ENCODE measurements around the gene SH3RF3. TPM values are rescaled to one million over a fixed set of nuclear protein-coding genes. Genes with fewer than 3 reads are reported as not detected.
A peak's percentile ranks its signal among the peaks of the same experiment; 100 is the strongest.

Gene SH3RF3
- total RNA-seq, 2 experiments from 2014 or later: 2.2 to 2.5 TPM

DNA sequence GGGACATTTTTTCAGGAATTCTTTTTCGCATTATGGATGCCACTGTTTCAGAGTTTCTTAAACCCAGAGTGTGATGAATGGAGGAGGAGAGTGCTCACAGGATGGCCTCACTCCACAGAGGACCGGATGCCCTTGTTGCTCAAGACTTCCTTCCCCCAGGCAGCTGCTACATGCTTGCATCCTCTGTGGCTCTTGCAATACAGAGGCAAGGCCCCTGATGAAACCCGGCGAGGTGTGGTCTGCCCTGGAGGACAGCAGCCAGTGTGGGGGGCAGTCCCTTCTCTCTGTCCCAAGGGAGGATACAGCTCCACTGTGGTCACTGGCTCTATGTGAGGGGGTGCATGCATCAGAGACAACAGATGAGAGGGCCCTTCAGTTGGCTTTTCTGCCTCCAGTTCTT lies 109.6 kb downstream of the SH3RF3 start:
- H3K27ac Mint-ChIP-seq: peak overlapping the region; percentile 61
- H3K9me3 Mint-ChIP-seq: no peaks in the 10 kb centered on the region
- peak; percentile 28 for DNase-seq
- H3K36me3 Mint-ChIP-seq: peaks cover 2% of the 10 kb centered on the region
- H3K27me3 Mint-ChIP-seq: no peaks in the 10 kb centered on the region
- no peak overlapping the region for H3K4me3 Mint-ChIP-seq
- H3K4me1 Mint-ChIP-seq: peaks cover 26% of the 10 kb centered on the region

DNA sequence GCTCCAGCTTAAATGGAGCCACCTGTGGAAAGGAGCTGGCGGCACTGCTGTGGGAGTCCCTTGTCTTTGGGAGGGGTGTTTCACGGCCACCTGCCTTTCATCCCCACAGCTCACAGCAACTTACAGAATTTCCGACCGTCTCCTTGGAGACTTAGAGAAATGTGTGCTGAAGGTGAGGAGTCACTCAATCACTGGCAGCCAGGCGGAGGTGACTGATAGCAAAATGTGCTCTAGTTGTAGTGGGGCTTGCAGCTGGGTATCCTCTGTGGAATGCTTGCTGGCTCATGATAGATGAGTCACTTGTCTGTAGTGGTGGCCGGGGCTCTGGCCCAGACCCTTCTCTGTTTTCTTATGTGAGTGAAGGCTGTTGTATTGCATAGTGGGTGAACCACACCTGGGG lies 110.7 kb downstream of the SH3RF3 start:
- H3K4me3 Mint-ChIP-seq: no peak overlapping the region
- no peak for DNase-seq
- H3K36me3 Mint-ChIP-seq: no peaks in the 10 kb centered on the region
- H3K9me3 Mint-ChIP-seq: no peaks in the 10 kb centered on the region
- H3K27ac Mint-ChIP-seq: no peak overlapping the region
- no peaks in the 10 kb centered on the region for H3K27me3 Mint-ChIP-seq
- peaks cover 29% of the 10 kb centered on the region for H3K4me1 Mint-ChIP-seq

DNA sequence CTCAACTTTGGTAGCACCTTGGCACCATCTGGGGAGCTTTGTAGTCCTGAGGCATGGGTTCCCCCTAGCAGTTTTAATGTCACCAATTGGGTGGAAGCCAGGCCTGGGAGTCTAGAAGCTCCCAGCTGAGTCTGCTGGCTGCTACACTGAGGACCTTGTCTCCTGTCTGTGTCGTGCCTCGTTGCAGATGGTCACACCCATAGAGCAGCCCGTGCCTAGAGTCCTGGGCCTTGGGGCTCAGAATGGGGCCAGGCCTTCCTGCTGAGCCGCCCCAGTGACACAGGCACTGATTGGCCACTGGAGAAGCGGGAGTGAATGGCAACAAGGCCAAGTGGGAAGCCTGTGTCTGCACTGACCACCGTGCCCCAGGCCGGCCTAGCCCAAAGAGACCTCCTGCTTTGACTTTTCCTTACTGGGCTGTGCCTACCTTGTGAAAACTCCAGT lies 113.2 kb downstream of the SH3RF3 start:
- Mint-ChIP-seq H3K4me1 (peaks cover 15% of the 10 kb centered on the region), H3K4me3 (no peak overlapping the region), H3K27me3 (no peaks in the 10 kb centered on the region), H3K9me3 (no peaks in the 10 kb centered on the region), H3K27ac (no peak overlapping the region), H3K36me3 (no peaks in the 10 kb centered on the region)
- no peak for DNase-seq

DNA sequence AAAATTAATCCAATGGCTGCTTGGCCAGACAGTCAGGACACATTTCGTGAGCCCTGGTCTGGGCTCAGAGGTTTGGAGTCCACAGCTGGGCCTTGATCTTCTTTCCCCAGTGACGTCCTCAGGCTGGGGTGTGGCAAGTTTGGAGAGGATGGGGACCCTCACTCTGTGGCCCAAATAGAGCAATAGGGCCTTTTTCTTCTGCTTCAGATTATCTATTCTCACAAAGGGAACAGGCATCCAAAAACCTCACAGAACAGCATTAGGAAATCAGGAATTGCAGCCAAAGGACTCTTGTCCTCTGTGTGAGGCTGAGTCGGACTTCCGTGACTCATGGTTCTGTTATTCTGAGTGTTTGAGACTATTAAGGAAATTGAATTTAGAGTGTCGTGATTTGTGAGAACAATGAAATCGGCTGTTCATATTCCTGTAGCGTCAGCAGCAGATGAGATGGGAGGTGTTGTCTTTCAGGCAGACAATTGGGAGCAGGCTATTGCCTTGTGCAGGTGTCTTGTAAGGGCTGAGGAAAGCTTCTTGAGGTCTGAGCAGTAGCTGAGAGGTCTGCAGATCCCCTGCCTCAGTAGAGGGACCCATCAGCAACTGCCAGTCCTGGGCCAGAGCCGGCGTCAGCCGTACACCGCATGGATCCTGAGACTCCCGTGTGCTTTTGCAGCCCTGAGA lies 113.8 kb downstream of the SH3RF3 start:
- H3K27me3 Mint-ChIP-seq: no peaks in the 10 kb centered on the region
- peaks cover 19% of the 10 kb centered on the region for H3K4me1 Mint-ChIP-seq
- H3K4me3 Mint-ChIP-seq: no peak overlapping the region
- DNase-seq: no peak
- no peak overlapping the region for H3K27ac Mint-ChIP-seq
- no peaks in the 10 kb centered on the region for H3K9me3 Mint-ChIP-seq
- no peaks in the 10 kb centered on the region for H3K36me3 Mint-ChIP-seq

DNA sequence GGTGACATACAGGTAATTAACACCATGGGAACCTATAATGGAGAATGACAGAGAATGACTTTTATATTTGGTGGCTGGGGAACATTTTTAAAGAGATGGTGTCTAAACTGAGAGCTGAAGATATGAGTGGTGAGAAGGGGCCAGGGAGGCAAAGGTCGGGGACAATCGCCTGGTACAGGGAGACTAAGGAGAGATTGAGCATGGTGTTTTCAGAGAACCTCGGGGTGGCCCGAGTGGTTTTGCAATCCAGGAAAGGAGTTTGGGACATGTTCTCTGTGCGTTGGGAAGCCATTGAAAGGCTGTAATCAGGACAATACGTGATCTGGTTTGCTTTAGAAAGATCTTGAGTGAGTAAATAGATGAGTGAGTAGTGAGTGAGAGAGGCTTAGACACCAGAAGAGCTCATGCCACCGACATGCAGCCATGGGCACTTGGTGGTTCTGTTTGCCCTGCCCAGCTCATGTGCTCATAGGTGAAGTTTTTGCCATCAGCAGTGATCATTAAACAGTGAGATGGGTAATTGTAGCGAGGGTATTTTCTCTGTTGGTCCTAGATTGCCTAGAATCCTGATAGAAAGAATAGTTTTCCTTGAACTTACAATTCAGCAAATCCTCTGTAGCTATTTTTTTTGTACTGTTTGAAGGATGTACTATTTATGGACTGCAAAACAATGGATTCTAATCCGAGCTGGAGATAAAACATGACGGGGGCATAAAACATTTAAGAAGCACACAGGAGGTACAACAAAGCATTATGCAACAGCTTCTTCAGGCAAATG lies 114.7 kb downstream of the SH3RF3 start:
- Mint-ChIP-seq H3K9me3 (no peaks in the 10 kb centered on the region), H3K27me3 (no peaks in the 10 kb centered on the region), H3K4me3 (no peak overlapping the region), H3K27ac (no peak overlapping the region), H3K36me3 (no peaks in the 10 kb centered on the region), H3K4me1 (peaks cover 15% of the 10 kb centered on the region)
- no peak for DNase-seq

DNA sequence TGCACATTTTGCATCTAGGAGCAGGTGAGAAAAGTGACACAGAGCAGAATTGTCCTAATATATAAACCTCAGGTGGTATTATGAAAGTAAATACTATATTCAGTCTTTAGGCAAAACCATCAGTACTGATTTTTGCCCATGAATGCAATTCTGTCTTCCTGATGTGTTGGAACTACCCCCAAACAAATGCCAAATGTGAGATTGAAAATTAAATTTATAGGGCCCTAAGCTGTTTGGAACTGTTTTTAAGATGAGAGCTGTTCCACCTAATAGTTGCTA lies 115.2 kb downstream of the SH3RF3 start:
- H3K27ac Mint-ChIP-seq: no peak overlapping the region
- H3K4me3 Mint-ChIP-seq: no peak overlapping the region
- H3K27me3 Mint-ChIP-seq: no peaks in the 10 kb centered on the region
- no peaks in the 10 kb centered on the region for H3K36me3 Mint-ChIP-seq
- no peaks in the 10 kb centered on the region for H3K9me3 Mint-ChIP-seq
- no peak for DNase-seq
- peaks cover 17% of the 10 kb centered on the region for H3K4me1 Mint-ChIP-seq

DNA sequence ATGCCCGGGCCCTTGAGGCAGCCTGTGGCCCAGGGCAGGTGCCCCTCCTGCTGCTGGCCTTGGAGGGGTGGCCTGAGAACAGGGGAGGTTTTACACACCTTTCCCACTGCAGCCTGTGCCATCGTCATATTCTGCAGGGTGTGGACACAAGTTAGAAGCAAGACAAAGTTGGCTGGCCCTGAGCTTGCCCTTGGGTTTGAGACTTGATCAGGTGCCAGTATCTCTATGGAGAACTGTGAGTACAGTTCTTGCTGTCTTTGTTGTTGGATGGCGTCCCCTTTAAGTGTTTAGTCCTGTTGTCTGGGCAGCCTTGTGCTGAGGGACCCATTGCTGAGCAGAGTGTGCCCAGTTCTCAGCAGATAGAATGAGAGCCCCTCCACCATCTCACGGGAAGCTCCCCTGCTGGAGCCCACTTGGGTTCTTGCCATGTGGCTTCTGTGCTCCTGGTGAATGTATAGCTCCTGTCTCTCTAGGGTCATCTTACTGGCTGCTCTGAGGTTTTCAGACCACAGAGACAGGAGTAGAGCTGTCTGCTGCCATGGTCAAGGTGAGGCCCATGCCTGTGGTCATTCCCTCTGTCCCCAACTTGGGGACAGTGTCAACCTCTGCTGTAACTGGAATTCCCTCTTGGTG lies 115.9 kb downstream of the SH3RF3 start:
- H3K4me1 Mint-ChIP-seq: peaks cover 17% of the 10 kb centered on the region
- H3K4me3 Mint-ChIP-seq: no peak overlapping the region
- H3K27me3 Mint-ChIP-seq: no peaks in the 10 kb centered on the region
- no peaks in the 10 kb centered on the region for H3K9me3 Mint-ChIP-seq
- no peaks in the 10 kb centered on the region for H3K36me3 Mint-ChIP-seq
- no peak for DNase-seq
- H3K27ac Mint-ChIP-seq: no peak overlapping the region

DNA sequence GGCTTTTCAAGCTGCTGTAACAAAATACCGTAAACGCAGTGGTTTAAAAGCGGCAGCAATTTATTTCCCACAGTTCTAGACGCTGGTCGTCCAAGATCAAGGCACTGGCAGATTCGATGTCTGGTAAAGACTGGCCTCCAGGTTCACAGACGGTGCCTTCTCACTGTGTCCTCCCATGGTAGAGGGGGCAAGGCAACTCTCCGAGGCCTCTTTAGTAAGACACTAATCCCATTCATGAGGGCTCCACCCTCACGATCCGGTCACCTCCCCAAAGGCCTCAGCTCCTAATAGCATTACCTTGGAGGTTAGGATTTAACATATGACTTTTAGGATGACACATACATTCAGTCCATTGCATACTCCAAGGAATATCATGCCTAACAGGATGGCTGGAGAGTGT lies 117.2 kb downstream of the SH3RF3 start:
- Mint-ChIP-seq H3K9me3 (no peaks in the 10 kb centered on the region), H3K27ac (no peak overlapping the region), H3K27me3 (no peaks in the 10 kb centered on the region), H3K36me3 (no peaks in the 10 kb centered on the region), H3K4me3 (no peak overlapping the region), H3K4me1 (peaks cover 17% of the 10 kb centered on the region)
- no peak for DNase-seq

DNA sequence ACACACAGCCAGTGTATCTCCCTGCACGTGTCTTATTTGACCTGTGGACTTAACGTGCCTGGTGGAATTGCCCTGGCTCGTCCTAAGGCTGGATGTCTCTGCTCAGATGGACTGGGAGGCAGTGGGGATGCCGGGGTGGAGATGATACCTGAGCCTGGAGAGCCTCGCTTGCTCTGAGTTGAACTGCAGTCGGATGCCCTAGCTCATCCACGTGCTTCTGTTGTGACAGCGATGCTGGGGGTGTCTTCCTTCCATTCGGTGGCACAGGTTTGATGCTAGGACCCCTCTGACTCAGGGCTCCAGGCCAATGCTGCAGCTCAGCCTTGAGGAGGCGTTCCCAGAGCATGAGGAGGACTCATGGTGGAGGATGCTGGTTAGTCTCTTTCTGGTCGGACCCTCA lies 117.6 kb downstream of the SH3RF3 start:
- Mint-ChIP-seq H3K27ac (no peak overlapping the region), H3K4me1 (peaks cover 17% of the 10 kb centered on the region), H3K9me3 (no peaks in the 10 kb centered on the region), H3K27me3 (no peaks in the 10 kb centered on the region), H3K36me3 (no peaks in the 10 kb centered on the region), H3K4me3 (no peak overlapping the region)
- no peak for DNase-seq

DNA sequence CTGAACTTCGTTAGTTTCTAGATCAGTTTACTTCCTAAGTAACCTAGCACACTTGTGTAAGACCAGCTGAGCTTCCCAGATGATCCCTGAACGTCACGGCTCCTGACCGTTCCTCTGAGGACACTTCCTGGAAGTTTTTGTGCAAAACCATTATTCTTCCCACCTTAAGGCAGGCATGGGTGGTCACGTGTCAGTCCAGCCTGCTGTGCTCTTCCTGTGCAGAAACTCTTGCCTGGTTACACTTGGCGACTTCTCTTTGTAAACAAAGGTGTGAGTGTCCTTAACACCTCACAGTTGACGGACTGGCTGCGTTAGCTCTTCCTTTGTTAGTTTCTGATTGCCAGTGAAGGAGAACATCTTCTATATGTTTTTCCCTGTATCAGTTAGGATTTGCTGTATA lies 118.3 kb downstream of the SH3RF3 start:
- Mint-ChIP-seq H3K9me3 (no peaks in the 10 kb centered on the region), H3K27me3 (no peaks in the 10 kb centered on the region), H3K27ac (no peak overlapping the region), H3K4me1 (peaks cover 17% of the 10 kb centered on the region), H3K4me3 (no peak overlapping the region), H3K36me3 (no peaks in the 10 kb centered on the region)
- DNase-seq: no peak

DNA sequence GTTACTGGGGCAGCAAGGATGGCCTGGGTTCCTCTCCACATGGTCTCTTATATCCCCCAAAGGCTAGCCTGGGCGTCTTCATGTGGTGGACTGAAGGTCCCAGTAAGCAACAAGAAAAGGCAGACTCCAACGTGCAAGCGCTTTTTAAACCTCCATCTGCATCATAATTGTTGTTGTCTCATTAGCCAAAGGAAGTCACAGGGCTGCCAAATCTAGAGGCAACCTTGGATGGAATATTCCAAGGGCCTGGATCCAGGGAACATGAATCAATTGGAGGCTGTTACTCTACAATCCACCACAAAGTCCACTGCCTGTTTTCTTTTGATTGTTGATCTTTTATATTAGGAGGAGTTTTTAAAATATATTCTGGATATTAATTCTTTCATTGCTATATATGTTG lies 118.8 kb downstream of the SH3RF3 start:
- Mint-ChIP-seq H3K4me1 (peaks cover 17% of the 10 kb centered on the region), H3K4me3 (no peak overlapping the region), H3K27ac (no peak overlapping the region), H3K36me3 (no peaks in the 10 kb centered on the region), H3K27me3 (no peaks in the 10 kb centered on the region), H3K9me3 (no peaks in the 10 kb centered on the region)
- DNase-seq: no peak

DNA sequence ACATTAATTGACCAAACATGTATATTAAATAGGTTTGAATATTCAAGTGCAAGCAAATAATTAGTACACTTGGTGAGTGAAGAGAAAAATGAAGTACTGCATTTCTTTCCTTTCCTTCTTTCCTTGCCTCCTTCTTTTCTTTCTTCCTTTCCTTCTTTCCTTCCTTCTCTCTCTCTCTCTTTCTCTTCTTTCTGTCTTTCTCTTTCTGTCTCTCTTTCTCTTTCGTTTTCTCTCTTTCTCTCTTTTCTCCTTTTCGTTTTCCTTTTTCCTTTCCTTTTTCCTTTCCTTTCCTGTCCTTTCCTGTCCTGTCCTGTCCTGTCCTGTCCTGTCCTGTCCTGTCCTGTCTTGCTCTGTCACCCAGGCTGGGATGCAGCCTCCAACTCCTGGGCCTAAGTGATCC lies 119.6 kb downstream of the SH3RF3 start:
- no peak overlapping the region for H3K4me3 Mint-ChIP-seq
- H3K36me3 Mint-ChIP-seq: no peaks in the 10 kb centered on the region
- no peaks in the 10 kb centered on the region for H3K9me3 Mint-ChIP-seq
- no peak for DNase-seq
- no peak overlapping the region for H3K27ac Mint-ChIP-seq
- H3K27me3 Mint-ChIP-seq: no peaks in the 10 kb centered on the region
- peaks cover 17% of the 10 kb centered on the region for H3K4me1 Mint-ChIP-seq

DNA sequence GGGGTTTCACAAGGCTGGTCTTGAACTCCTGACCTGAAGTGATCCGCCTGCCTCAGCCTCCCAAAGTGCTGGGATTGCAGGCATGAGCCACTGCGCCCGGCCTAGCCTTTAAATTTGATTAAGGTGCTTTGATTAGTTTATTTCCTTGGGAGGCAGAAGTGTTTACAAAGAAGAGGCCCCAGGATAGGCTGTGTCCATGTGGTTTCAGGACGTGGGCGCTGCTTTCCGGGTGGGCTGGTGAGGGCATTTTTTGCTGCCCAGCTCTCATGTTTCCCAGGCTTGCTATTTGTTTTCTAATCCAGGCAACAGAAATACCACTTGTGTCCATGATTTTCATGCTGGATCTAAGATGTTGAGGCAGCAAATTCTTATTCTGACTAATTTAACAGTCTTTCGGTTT lies 124.2 kb downstream of the SH3RF3 start:
- DNase-seq: no peak
- no peaks in the 10 kb centered on the region for H3K9me3 Mint-ChIP-seq
- H3K27ac Mint-ChIP-seq: no peak overlapping the region
- no peaks in the 10 kb centered on the region for H3K36me3 Mint-ChIP-seq
- peaks cover 28% of the 10 kb centered on the region for H3K4me1 Mint-ChIP-seq
- no peak overlapping the region for H3K4me3 Mint-ChIP-seq
- H3K27me3 Mint-ChIP-seq: no peaks in the 10 kb centered on the region

DNA sequence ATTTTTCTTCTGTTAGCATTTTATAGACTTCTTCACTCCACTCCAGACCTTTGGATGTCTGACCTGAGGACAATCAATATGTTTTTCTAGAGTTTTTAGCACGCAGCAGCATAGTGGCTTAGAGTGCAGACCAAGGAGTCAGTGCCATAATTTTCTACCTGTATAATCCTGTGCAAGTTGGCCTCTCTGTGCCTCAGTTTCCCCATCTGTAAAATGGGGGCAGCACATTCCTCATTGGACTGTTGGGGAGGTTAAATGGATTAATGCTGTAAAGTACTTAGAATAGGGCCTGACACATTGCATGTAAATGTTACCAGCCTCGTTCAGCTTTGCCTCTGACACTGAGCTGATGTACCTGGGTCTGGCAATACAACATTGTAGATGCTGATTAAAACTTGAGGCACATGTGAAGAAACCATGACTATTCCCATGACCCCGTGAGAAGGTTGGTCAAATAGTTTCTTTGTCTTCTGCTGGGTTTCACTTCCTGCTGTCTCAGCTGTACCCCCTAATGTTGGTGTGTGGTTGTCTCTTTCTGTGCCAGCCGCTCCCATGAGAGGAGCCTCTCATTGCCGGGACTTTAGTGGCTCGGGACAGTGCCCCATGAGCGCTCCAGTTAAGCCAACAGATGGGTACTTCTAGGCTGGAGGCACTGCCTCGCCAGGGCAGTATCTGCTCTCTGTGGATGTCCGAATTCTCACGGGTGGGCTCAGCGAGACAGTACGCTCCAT lies 125.3 kb downstream of the SH3RF3 start:
- H3K4me1 Mint-ChIP-seq: peaks cover 21% of the 10 kb centered on the region
- DNase-seq: no peak
- no peaks in the 10 kb centered on the region for H3K27me3 Mint-ChIP-seq
- H3K9me3 Mint-ChIP-seq: no peaks in the 10 kb centered on the region
- H3K27ac Mint-ChIP-seq: no peak overlapping the region
- H3K36me3 Mint-ChIP-seq: no peaks in the 10 kb centered on the region
- no peak overlapping the region for H3K4me3 Mint-ChIP-seq

DNA sequence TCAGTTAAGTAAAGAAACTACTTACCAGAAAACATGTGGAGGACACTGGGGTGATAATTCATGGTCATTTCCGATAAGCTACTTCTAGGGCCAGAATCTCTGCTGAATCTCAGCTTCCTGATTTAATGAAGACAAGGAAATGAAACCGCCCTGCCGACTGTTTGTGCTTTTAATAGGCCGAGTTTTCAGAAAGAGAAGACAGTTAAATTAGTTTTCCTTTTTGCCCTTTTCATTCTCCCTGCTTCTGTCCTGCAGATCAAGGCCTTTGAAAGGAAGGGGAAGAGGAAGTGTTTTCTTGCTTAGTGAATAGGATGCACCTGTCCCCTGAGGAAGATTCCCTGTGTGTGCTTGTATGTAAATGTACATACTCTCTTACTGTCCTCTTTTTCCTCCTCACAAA lies 126.6 kb downstream of the SH3RF3 start:
- peaks cover 27% of the 10 kb centered on the region for H3K4me1 Mint-ChIP-seq
- no peaks in the 10 kb centered on the region for H3K36me3 Mint-ChIP-seq
- H3K4me3 Mint-ChIP-seq: no peak overlapping the region
- H3K27ac Mint-ChIP-seq: peak overlapping the region; percentile 2
- DNase-seq: no peak
- no peaks in the 10 kb centered on the region for H3K9me3 Mint-ChIP-seq
- H3K27me3 Mint-ChIP-seq: no peaks in the 10 kb centered on the region
